ENCODE measurements around the gene CINP. TPM values are rescaled to one million over a fixed set of nuclear protein-coding genes. Genes with fewer than 3 reads are reported as not detected.

Gene CINP
- total and polyA plus RNA-seq, 2 of the 8 experiments (the other 6 are each of a cell fraction or from before 2014, with no cell fraction given) = 47.8 to 51.6 TPM

GRCh38 chr14:102373110-102373509 is 10.4 kb upstream of the CINP start:
- FAIRE-seq (no peak), DNase-seq (ENCODE audit: low read depth in 1 of 2, low spot score in 2 of 2) (no peak)
- ChIA-PET CTCF (ENCODE audit: partially characterized antibody) (interaction anchor here (1.0 kb wide), 1 partner anchor 19 kb away, joined by 3 read pairs; no protein-coding TSS in a partner anchor), POLR2A (ENCODE audit: partially characterized antibody) (no interaction called here)
- Histone ChIP-seq H2AK5ac (ENCODE audit: low read depth, low read length) (no peak overlapping the region), H3K23me2 (ENCODE audit: low read depth, low read length) (no peaks in the 10 kb centered on the region), H3K4ac (replicated peaks; ENCODE audit: insufficient read length, low read depth, low read length) (no peak overlapping the region), H3K9me3 (ENCODE audit: insufficient read depth in 2 of 2, low read depth in 1 of 2, low read length in 1 of 2) (no peaks in the 10 kb centered on the region), H2BK5ac (ENCODE audit: low read depth, low read length) (no peak overlapping the region), H2BK15ac (ENCODE audit: low read length) (no peak overlapping the region), H3K79me2 (ENCODE audit: control insufficient read depth in 1 of 2, insufficient read depth in 2 of 2, low read length in 2 of 2) (peaks cover 0 to 13% of the 10 kb centered on the region in 2 experiments; a peak in 2 of 4 replicates), H3K56ac (replicated peaks; ENCODE audit: insufficient read length, low read depth, low read length) (no peak overlapping the region), H2BK12ac (ENCODE audit: low read depth, low read length) (no peak overlapping the region), H4K8ac (ENCODE audit: extremely low read depth, insufficient read depth, low read length) (no peak overlapping the region), H3K18ac (ENCODE audit: extremely low read depth, low read length) (no peak overlapping the region), H3K4me3 (ENCODE audit: extremely low read depth in 1 of 4, insufficient read depth in 2 of 4, low read depth in 3 of 4, low read length in 4 of 4) (no peak overlapping the region), H3K27me3 (replicated peaks in 1 of 4; ENCODE audit: control insufficient read depth in 3 of 4, extremely low read depth in 1 of 4, insufficient read depth in 3 of 4, low read length in 3 of 4) (no peaks in the 10 kb centered on the region), H2AFZ (ENCODE audit: low read length) (no peak overlapping the region), H3K4me1 (replicated peaks in 1 of 4; ENCODE audit: control insufficient read depth in 3 of 4, insufficient read depth in 4 of 4, low read length in 3 of 4) (no peaks in the 10 kb centered on the region), H3K14ac (ENCODE audit: insufficient read length) (no peak overlapping the region), H4K5ac (ENCODE audit: insufficient read length, low read depth, low read length) (no peak overlapping the region), H3K79me1 (ENCODE audit: low read depth, low read length) (peaks cover 7% of the 10 kb centered on the region), H2BK120ac (replicated peaks; ENCODE audit: low read depth, low read length) (no peak overlapping the region), H3K9ac (replicated peaks in 1 of 4; ENCODE audit: extremely low read depth in 1 of 4, low read depth in 3 of 4, low read length in 3 of 4) (no peak overlapping the region), H3K27ac (ENCODE audit: low read depth, low read length) (no peak overlapping the region), H2BK20ac (ENCODE audit: low read length) (no peak overlapping the region), H3K23ac (ENCODE audit: insufficient read length) (no peak overlapping the region), H4K20me1 (replicated peaks in 1 of 2; ENCODE audit: control insufficient read depth in 1 of 2, insufficient read depth in 2 of 2, low read length in 2 of 2) (peaks cover 0 to 7% of the 10 kb centered on the region in 2 experiments), H3K4me2 (ENCODE audit: insufficient read depth in 1 of 2, low read depth in 2 of 2, low read length in 2 of 2) (no peak overlapping the region), H3K36me3 (ENCODE audit: control insufficient read depth in 2 of 4, insufficient read depth in 4 of 4, low read length in 3 of 4) (peaks cover 0 to 9% (median 0%) of the 10 kb centered on the region in 4 experiments; a peak in 3 of 8 replicates), H4K91ac (replicated peaks; ENCODE audit: insufficient read length, low read length) (no peak overlapping the region)
- TF ChIP-seq MAFK (IDR thresholded peaks at IDR 0.05; ENCODE audit: low read depth, low read length) (no peak), KDM5A (IDR thresholded peaks at IDR 0.05; ENCODE audit: low read length) (no peak), HDAC2 (IDR thresholded peaks at IDR 0.05; ENCODE audit: borderline replicate concordance in 1 of 2, low read depth in 2 of 2, low read length in 2 of 2) (no peak), RBBP5 (IDR thresholded peaks at IDR 0.05; ENCODE audit: borderline replicate concordance, low read depth, low read length) (no peak), TCF12 (IDR thresholded peaks at IDR 0.05; ENCODE audit: low read depth, low read length) (no peak), RFX5 (IDR thresholded peaks at IDR 0.05; ENCODE audit: borderline replicate concordance, low read depth, low read length) (no peak), POLR2A (IDR thresholded peaks at IDR 0.05; ENCODE audit: control extremely low read depth in 1 of 2, low read depth in 2 of 2, low read length in 2 of 2) (no peak), EP300 (IDR thresholded peaks at IDR 0.05; ENCODE audit: borderline replicate concordance in 1 of 2, low read depth in 2 of 2, low read length in 2 of 2) (no peak), TEAD4 (IDR thresholded peaks at IDR 0.05; ENCODE audit: low read depth, low read length) (no peak), GABPA (IDR thresholded peaks at IDR 0.05; ENCODE audit: borderline replicate concordance, insufficient read depth, low read length) (no peak), SP4 (IDR thresholded peaks at IDR 0.05; ENCODE audit: low read length) (no peak), EZH2 (IDR thresholded peaks at IDR 0.05; ENCODE audit: low read depth, low read length, severe bottlenecking) (no peak)
- WGBS, 2 experiments (ENCODE audit: extremely low coverage in 1 of 2, insufficient coverage in 1 of 2, insufficient read length in 1 of 2, insufficient replicate concordance in 2 of 2, low coverage in 1 of 2, low lambda C conversion rate in 2 of 2, missing lambda C conversion rate in 1 of 2) = 92% methylated on average over 3 of the region's 3 CpGs; no CpG with 5 or more reads in 1 of the 2 experiments
